ENCODE measurements around the gene RASSF1.

The RASSF1 gene

DNA sequence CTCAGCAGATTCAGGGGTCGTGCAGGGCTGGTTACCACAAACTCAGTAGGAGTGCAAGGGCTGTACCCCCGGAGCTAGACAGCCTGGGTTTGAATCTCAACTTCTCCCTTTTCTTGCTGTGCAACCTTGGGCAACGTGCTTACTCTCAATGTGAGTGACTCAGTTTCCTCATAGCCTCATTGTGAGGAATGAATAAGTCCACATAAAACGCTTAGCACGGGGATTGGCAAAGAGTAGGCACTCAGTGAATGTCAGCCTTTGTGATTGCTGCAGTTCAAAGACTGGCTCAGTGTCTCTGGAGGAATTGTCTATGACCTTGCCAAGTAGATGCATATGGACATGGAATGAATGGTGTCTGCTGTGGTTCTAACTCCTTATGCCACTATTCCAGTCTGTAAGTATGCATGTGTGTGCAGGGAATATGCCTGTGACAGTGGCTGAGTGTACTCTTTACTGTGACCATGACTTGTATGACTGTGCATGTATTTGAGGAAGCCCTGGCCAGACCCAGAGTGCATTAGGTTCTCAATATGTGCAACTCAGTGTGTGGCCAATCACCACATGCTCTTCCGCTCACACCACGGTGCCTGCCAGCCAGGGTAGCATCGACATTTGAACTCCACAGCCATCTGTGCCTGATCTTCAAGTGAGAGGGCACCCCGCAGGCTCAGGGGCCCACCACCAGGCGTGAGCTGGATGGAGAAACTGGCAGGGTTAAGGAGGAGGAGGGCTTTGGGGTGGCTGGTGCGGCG lies 40.5 kb downstream of the RASSF1 start:
- DNase-seq (ENCODE audit: low read depth in 3 of 3) = no peak

DNA sequence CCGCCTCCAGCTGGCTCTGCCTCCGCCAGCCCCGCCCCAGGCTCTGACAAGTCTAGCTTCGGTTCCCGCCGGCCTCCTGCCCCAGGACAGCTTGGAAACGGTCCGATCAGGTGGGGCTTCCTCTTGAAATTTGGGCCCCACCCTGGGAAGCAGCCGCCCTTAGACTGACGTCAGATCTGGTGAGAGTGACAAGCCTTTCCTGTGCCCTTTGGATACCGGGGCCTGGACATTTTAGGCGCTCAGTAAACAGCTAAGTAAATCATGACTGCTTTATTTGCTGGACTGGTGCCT lies 41.1 kb downstream of the RASSF1 start:
- no peak for DNase-seq (ENCODE audit: low read depth in 3 of 3)

DNA sequence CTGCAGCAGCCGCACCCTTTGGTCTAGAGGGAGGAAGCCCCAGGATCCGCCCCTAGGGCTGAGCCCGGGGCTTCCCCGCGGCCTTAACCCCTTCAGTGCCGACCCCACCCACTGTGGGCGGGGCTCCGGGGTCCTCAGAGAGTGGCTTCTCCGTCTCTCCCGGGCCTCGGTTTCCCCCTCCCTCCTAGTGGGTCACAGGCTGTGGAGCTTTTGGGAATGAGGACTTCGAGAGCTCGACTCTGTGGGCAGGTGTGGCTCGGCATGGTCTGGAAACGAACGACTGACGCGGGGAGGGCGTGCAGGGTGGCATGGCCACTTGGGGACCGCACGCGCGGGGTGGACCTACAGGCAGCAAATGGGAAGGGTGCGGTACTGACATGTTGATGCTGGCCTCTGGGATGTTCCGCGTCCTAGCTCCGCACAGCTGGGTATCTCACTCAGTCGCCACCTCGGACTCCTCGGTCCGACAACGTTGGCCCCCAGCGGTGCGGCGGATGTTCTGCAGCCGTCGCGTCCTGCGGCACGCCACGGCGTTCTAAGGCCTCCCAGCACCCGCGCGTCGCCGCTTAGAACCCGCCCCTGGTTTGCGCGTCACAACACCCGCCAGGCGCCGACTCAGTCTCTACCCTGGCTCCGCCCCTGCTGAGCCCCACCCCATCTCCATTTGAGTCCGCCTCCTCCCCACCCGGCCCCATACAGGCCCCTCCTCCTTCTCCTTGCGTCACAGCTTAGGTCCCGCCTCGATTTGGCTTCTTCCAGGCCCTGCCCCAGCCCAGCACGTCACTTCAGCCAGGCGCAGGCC lies 41.6 kb downstream of the RASSF1 start, which contains the start of the genes HYAL3 and NAA80:
HYAL3 (minus strand) TSS at position 570 of the 802 bp plus-strand sequence. CDS start 3,803 bp downstream, outside the sequence.
NAA80 (minus strand) TSS at position 570 of the 802 bp plus-strand sequence. CDS start 1,942 bp downstream, outside the sequence.
- peak; percentile 97 to 100 (median 99) for DNase-seq (ENCODE audit: low read depth in 3 of 3)

DNA sequence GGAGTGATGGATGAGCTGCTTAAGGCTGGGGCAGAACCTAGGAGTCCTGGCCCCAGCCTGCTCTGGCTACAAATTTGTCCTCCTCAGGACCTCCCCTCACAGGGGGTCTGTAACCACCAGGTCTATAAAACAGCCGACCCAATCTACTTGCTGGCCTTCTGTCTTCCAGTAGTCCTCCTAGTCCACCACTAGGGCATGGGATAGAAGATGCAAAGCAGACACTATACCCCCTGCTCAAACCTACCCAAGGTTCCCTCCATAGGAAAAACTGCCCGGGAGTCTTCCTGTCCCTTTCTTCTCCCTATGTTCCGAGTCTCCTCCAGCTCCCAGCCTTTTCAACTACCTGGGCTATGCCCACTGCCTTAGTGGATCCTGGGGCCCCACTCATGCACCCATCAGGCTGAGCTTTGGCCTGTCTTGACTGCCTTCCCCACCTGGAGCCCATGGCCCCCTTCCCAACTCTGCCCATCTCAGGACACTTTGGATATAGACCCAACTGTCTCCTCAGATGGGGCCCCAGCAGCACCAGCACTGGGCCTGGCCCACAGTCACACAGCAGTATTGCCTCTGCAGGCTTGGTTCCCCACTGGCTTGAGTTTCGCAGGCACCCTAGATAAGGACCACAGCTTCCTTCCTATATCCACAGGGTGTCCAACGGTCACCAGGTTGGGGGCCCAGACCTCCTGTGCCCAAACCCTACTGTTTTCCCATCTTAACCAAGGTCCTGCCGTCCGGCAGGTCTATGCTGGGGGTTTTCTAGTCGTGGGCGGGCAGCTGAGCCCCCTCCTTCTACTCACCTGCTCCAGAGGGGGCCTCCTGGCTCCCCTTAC lies 42.5 kb downstream of the RASSF1 start:
- DNase-seq (ENCODE audit: low read depth in 3 of 3) = no peak

DNA sequence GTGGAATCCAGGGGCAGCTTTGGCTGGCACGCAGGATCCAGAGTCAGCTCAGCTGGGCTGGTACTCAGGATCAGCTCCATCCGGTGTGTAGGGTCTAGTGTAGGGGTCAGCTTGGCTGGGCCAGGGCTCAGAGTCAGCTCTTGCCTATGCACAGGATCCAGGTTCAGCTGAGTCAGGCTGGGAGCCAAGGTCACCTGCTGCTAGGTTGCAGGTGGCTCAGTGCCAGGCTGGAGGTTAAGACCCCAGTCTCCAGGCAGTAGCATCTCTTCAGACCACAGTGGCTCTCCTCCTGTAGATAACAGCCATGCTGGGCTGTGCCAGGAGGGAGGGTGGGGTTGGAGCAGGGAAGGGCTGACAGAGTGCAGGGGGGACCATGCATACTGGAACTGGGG lies 43.3 kb downstream of the RASSF1 start:
- DNase-seq (ENCODE audit: low read depth in 3 of 3) = no peak

DNA sequence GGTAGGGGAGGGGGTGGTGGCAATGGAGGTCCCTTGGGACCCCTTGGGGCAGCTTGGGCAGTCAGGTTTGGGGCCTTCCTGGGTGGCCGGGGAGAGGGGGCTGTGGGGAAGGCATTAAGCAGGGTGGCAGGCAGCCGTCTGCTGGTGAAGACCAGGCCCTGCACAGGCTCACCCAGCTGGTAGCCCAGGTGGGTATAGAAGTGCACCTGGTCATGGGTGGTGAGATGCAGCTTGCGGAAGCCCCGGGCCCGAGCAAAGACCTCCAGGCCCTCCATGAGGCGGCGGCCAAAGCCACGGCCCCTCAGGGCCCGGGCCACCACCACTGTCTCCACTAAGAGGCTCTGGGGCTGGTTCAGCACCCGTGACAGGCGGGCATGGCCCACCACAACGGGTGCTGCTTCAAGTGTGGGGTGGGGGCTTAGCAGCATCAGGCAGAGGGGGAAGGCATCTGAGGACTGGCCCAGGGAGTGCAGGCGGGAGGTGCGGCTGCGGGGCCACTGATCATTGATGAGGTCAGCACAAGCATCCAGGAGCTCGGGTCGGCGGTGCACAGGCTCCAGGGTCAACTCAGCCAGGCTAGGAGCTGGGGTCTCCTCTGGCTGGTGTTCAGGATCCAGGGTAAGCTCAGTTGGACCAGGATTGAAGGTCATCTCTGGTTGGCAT lies 43.8 kb downstream of the RASSF1 start:
- no peak for DNase-seq (ENCODE audit: low read depth in 3 of 3)

DNA sequence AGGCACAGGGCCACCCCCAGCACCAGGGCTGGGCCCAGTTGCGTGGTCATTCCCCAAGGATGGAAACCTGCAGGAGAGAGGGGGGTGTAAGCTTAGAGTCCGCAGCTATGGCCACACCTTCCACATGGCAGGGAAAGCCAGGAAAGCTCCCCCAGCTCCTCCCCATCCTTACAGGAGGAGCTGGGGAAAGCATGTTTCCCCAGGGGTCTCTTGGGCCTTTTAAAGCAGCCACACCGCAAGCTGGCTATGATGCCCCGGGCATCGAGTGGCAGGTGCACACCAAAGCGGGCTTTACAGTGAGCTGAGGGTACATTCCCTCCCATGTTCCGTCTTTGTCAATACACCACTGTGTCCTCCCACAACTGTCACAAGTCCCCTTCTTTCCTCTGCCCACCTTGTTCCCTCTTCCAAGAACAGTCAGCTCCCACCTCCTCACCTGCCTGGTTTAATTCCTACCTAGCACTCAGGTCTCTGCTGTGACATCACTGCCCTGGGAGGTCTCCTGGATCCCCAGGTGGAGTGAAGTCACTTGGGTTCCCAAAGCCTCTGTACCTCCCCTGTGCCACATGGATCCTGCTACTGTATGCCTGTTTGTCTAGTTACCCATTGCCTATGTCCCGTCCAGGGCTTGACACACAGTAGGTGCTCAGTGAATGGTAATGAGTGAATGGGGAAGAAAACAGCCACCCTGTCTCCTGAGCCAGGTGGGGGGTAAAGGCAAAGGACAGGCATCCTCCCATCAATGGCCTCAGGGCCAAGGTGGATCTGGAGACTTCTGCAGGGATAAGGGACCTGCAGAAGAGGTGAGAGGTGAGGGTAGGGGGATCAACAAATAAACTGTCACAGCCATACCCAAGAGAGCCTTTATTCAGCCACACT lies 44.8 kb downstream of the RASSF1 start:
- DNase-seq (ENCODE audit: low read depth in 3 of 3) = no peak

DNA sequence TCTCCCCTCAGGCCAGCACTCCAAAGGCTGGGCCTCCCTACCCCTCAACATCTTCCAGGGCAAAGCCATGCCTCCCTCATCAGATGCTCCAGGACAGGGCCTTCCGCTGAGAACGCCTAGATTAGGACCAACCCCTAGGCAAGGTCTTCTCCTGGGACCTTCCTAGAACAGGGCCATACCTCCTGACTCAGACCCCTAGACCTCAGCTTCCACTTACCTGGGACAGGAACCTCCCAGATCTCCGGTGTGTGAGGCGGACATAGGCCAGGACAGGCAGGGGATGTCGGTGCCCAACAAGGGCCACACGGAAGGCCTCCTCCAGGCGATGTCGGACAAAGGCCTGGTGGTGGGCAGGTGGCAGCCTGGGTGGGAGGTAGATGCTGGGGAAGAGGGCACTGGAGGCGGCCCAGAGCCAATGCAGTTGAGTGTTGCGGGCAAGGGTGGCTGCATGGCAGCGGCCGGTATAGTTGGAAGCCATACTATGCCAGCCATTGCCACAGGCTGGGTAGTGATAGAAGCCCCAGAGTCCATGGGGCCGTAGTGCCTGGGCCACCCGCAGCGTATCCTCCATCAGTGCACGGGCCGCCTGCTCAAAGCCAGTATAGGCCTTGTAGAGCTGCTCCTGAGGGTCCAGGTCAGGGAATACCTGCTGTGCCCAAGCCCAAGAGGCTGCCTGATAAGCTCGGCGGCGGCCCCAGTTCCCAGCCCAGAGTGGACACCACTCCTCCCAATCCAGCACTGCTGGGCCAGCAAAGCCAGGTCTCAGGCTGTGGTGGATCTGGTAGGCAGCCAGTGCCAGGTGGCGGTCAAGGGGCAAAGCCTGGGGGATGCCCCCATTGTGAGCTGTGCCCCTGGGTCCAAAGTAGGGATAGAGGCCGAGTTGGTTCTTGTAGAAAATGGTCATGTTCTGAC lies 45.9 kb downstream of the RASSF1 start:
- DNase-seq (ENCODE audit: low read depth in 3 of 3) = no peak

DNA sequence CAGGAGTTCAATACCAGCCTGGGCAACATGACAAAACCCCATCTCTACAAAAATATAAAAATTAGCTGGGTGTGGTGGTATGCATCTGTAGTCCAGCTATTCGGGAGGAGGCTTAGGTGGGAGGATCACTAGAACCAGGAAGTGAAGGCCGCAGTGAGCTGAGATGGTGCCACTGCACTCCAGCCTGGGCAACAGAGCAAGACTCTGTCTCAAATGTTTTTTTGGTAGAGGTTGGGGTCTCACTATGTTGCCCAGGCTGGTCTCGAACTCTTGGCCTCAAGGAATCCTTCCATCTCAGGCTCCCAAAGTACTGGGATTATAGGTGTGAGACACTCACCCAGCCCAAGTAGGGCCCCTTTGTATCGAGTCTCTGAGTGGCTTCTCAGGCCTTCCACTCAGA lies 46.5 kb downstream of the RASSF1 start:
- no peak for DNase-seq (ENCODE audit: low read depth in 3 of 3)

DNA sequence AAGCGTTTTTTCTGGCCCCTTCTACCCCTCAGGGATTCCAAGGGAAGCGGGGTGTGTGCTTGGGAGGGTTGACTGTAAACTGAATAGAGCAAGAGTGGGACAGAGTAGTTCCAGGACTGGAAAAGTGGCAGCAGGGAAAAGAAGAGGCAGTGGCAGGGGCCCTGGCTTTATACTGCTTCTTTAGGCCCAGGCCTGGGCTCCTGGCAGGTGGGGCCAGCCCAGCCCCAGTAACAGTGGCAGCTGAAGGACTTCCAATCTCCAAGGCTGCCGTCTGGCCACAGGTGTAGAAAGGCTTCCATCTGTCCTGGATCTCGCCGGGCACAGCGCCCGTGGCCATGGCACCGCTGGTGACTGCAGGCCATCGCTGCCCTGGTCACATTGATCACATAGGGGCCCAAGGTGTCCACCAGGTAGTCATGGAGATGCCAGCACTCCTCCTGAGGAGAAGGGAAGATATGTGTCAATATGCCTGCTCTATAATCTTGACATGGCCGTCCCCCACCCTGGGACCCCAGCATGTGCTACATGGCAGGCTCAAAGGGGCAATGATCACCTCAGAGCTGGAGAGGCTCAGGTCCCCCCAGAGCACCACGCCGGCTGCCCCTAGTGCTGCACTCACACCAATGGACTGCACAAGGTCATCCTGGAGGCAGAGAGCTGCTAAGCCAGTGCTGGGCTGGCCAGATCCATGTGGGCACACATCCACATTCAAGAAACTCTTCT lies 47.4 kb downstream of the RASSF1 start:
- DNase-seq (ENCODE audit: low read depth in 3 of 3) = no peak

DNA sequence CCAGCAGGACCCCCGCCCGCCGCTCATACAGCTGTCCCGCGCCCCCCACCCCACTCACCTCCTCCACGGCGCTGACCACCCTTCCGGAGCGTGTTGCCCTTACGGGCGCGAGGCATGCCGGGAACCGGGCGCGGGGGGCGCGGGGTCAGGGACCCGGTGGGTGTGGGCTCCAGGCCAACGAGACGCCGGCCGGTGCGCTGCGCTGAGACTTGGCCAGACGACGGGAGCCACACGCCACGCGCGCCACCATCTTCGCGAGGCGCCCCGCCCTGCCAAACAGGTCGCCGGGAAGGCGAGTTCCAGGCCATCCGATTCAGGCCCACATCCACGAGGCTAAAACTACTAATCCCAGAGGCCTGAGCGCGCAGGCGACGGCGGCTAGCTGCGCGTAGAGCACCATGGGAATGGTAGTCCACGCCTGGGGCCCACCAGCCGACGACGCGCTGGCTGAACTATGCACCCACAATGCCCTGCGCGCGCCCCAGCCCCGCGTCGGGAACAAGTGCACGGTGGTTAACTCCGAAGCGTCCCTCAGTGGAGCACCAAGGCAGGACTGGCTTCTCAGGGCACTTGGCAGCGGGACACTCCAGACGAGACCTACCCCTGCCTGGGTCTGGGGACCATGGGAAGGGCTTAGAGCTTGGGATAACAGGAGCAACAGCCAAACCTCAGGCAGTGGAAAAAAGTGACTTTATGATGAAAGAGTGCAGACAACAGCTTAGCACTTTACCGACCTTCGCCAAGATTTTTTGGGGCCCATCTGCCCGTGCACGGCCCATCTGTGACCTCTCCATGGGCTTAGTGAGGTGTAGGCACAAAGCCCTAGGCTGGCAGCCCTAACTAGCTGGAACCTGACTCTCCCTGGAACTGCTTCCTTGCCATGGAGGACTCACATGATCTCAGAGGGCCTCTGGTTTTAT lies 48.2 kb downstream of the RASSF1 start, which contains the start of gene IFRD2:
IFRD2 (minus strand) TSS at position 271 of the 920 bp plus-strand sequence; CDS start at position 116, 155 bp downstream.
- peak; percentile 91 to 97 (median 91) for DNase-seq (ENCODE audit: low read depth in 3 of 3)

DNA sequence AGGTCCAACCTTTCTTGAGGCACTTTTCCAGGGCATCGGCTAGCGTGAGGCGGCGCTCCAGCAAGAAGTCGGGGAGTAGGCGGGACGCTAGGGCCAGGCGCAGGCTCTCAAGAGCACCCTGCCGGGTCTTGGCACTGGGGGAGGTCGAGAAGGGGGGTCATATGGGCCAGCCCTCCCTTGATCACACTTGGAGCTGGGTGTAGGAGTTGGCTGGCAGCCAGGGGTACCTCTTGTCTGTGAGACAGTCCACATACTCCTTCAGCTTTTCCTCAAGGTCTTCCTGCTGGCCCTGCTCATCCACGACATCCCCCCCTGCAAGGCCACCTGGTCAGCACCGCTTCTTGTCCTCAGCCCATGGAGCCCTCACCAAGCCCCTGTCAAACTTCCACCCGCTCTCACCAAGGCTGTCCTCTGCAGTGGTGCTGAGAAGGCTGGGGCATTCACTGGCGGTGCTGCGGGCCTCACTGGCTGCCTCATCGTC lies 50.4 kb downstream of the RASSF1 start:
- DNase-seq (ENCODE audit: low read depth in 3 of 3) = no peak

DNA sequence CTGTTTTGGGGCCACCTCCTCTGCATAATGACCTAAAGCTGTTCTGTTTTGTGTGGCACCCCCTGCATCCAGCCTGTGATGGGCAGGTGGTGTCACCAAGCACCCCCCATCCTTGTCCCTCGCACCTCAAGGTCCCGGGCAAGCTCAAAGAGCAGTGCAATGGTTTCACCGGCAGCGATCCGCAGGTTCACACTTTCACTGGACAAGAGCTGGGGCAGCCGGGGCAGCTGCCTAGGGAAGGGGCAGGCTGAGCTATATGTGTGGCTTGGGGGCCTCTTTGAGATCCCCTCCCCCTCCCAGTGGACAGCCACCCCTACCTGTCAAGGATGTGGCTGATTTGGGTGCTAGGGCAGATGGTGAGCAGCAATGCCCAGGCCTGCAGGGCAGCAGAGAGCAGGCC lies 51.5 kb downstream of the RASSF1 start:
- DNase-seq (ENCODE audit: low read depth in 3 of 3) = no peak

DNA sequence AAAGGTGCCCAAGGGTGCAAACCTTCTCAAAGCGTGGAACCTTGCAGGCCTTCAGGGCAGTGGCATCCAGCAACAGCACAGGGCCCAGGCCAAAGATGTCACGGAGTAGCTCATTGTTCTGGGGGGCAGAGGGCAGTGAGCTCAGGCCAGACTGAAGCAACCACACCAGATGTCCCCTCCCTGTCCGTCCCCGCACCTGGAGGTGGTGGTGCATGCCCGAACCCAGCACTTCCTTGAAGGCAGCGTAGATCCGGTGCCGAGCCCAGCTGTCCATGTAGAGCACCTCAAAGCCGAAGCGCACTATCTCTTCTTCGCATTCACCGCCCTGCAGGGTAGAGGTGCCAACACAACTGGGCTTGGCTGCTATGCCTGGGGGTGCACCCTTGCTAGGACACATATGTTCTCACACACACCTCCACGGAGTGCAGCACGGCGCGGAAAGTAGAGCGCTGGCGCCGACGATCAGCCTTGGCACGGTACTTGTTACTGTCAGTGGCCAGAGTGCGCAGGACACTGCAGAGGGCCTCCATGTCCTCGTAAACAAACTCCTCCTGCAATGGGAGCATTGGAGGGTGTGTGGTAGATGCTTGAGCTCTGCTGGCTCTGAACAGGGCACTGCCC lies 52.1 kb downstream of the RASSF1 start:
- no peak for DNase-seq (ENCODE audit: low read depth in 3 of 3)

DNA sequence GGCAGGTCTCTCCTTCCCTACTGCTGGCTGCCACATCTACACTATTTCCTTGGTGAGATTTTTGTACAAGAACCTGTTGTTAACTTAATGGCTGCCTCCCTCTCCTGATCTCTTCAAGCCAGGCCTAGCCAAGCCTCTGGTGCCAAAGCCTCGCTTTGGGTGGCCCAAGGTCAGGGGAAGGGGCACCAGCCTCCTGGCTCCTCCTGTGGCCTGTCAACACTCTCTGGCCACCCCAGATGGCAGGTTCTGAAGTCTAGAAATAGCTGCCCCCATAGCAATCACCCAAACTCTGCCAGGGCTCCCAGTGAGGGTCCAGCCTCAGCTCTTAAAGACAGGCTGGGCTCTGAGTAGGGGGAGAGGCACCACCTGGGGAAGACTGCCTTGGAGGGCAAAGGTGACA lies 53.4 kb downstream of the RASSF1 start:
- no peak for DNase-seq (ENCODE audit: low read depth in 3 of 3)

DNA sequence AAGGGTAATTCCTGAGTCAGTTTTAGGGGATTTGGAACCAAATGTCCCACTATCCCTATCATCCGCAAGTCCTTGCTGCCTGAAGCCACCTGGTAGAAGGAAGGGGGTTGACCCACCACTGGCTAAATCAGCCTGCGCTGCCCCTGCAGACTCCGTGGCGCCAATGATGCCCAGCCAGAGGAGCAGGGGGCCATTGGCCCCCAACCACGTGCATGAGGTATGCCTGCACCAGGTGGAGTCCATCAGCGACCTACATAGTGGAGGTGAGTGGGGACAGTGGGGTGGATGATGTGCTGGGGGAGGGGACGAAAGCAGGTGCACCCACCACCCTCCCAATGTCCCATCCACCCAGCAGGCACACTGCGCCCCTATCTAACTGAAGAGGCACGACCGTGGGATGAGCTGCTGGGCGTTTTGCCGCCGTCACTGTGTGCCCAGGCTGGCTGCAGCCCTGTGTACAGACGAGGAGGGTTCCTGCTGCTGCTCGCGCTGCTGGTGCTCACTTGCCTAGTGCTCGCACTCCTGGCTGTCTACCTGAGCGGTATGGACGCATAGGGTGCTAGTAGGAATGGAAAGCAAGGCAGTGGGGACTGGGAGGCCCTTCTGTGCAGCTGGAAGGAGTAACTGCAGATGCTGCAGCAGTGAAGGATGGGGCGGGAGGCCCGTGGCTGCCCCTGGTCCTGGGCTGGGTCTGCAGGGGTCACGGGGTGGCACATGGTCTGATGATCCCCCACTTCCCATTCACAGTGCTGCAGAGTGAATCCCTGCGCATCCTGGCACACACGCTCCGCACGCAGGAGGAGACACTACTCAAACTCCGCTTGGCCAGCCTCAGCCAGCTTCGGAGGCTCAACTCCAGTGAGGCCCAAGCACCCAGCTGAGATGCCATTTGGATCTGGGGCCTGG lies 54.1 kb downstream of the RASSF1 start:
- no peak for DNase-seq (ENCODE audit: low read depth in 3 of 3)

All from stimulated activated CD4-positive, alpha-beta T cell treated with anti-CD3 and anti-CD28 coated beads, TNF-alpha, amount 100 ng/mL, for 24 hours (primary cell).